Neural progenitor cell (in vitro differentiated cells): ENCODE data around the gene ANKRD22.

ENCODE experiments used
- EZH2 ChIP-seq: fragments of 200-600 bp; sonication (generic); IDR thresholded peaks from 2 replicates; pipeline ENCODE4 v1.6.1; 2017; ENCODE audit warnings: antibody characterized with exemption, mild to moderate bottlenecking, moderate library complexity
- EZH2phosphoT487 ChIP-seq: fragments of 200-600 bp; sonication (generic); IDR thresholded peaks from 2 replicates; pipeline ENCODE4 v1.6.1; 2017; ENCODE audit warnings: antibody characterized with exemption
- TF ChIP-seq, protein P1 (sequence below): fragments of 200-600 bp; sonication (generic); IDR thresholded peaks from 2 replicates; pipeline ENCODE4 v1.5.1; 2017; ENCODE audit warnings: antibody characterized with exemption, mild to moderate bottlenecking

DNA sequence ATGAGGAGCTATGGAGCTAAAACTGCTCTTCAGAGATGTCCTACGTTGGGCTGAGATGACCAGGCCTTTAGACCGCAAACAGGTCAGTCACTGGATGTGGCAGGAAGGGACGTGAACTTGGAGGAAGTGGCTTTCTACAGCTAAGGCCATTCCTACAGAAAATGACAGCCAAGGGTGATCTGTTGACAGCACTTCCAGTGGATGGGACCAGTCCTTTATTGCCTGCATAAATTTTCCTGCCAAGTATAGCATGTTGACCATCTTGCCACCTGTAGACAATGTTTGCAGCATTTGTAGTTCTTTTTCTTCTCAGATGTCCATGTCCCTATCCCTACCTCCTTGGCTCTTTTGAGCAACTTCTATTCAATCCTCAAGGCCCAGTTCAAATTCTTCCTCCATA lies 45.7 kb downstream of the ANKRD22 start:
- TF ChIP-seq, protein P1, sequence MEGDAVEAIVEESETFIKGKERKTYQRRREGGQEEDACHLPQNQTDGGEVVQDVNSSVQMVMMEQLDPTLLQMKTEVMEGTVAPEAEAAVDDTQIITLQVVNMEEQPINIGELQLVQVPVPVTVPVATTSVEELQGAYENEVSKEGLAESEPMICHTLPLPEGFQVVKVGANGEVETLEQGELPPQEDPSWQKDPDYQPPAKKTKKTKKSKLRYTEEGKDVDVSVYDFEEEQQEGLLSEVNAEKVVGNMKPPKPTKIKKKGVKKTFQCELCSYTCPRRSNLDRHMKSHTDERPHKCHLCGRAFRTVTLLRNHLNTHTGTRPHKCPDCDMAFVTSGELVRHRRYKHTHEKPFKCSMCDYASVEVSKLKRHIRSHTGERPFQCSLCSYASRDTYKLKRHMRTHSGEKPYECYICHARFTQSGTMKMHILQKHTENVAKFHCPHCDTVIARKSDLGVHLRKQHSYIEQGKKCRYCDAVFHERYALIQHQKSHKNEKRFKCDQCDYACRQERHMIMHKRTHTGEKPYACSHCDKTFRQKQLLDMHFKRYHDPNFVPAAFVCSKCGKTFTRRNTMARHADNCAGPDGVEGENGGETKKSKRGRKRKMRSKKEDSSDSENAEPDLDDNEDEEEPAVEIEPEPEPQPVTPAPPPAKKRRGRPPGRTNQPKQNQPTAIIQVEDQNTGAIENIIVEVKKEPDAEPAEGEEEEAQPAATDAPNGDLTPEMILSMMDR, result no peak
- TF ChIP-seq EZH2 (no peak), EZH2phosphoT487 (no peak)
